CD14-positive monocyte (primary cell): ENCODE measurements around the gene VILL. TPM values are rescaled to one million over a fixed set of nuclear protein-coding genes. Genes with fewer than 3 reads are reported as not detected.
"Not testable (repeated sequence)": the region's sequence is repeated elsewhere in the genome, so short reads cannot be mapped to it uniquely, and the experiment has no call there.

ENCODE experiments used
- DNase-seq, 3 donors: peaks; one replicate each; pipeline ENCODE4 v3.0.0-alpha.2; 2011 to 2022
- H2AFZ ChIP-seq: 2 replicates; pipeline ENCODE4 v1.6.0; 2012; ENCODE audit warnings: mild to moderate bottlenecking, low read depth, low read length, inconsistent platforms; ENCODE audit not compliant: insufficient read depth, poor library complexity, severe bottlenecking
- H3K27ac ChIP-seq, 2 donors: 1 replicate in 1 of 2; 2 replicates in 1 of 2; pipeline ENCODE4 v1.5.1; 2012 to 2013; ENCODE audit warnings: low read length in 2 of 2, control low read depth in 1 of 2, inconsistent platforms in 1 of 2, low read depth in 1 of 2, mild to moderate bottlenecking in 1 of 2
- H3K27me3 ChIP-seq, 2 donors: one replicate each; pipeline versions ENCODE4 v1.6.0 to v1.6.1; 2011 to 2013; ENCODE audit warnings: low read length in 2 of 2; ENCODE audit not compliant: control insufficient read depth in 2 of 2, insufficient read depth in 2 of 2
- H3K36me3 ChIP-seq, 2 donors: replicated peaks in 1 of 2; 1 replicate in 1 of 2; 2 replicates in 1 of 2; pipeline versions ENCODE4 v1.5.1 to v1.6.1; 2012 to 2013; ENCODE audit warnings: low read length in 2 of 2, control low read depth in 1 of 2, inconsistent platforms in 1 of 2, mild to moderate bottlenecking in 1 of 2; ENCODE audit not compliant: insufficient read depth in 2 of 2, control insufficient read depth in 1 of 2
- H3K4me1 ChIP-seq, 2 donors: 1 replicate in 1 of 2; 2 replicates in 1 of 2; pipeline versions ENCODE4 v1.5.1 to v1.6.1; 2012 to 2013; ENCODE audit warnings: low read length in 2 of 2, control low read depth in 1 of 2, inconsistent platforms in 1 of 2, mild to moderate bottlenecking in 1 of 2, moderate library complexity in 1 of 2; ENCODE audit not compliant: insufficient read depth in 2 of 2, control insufficient read depth in 1 of 2
- H3K4me2 ChIP-seq: replicated peaks from 2 replicates; pipeline ENCODE3; 2012; ENCODE audit warnings: low read length, moderate library complexity, mild to moderate bottlenecking; ENCODE audit not compliant: poor library complexity, severe bottlenecking; ENCODE audit errors: extremely low read depth
- H3K4me3 ChIP-seq, 3 experiments: fragments of 200-600 bp in 1 of 3; sonication (generic) in 1 of 3; replicated peaks in 1 of 3; 1 replicate in 2 of 3; 2 replicates in 1 of 3; pipeline ENCODE4 v1.5.1; 2011 to 2013; ENCODE audit warnings: low read length in 3 of 3, mild to moderate bottlenecking in 3 of 3, control low read depth in 2 of 3, low read depth in 2 of 3, inconsistent platforms in 1 of 3, moderate library complexity in 1 of 3
- H3K79me2 ChIP-seq: 2 replicates; pipeline ENCODE4 v1.6.0; 2012; ENCODE audit warnings: mild to moderate bottlenecking, control low read depth, inconsistent platforms, low read length, moderate library complexity; ENCODE audit not compliant: insufficient read depth
- H3K9ac ChIP-seq: 2 replicates; pipeline ENCODE4 v1.6.0; 2017; ENCODE audit warnings: low read length, mild to moderate bottlenecking; ENCODE audit not compliant: insufficient read depth, poor library complexity, severe bottlenecking
- H3K9me3 ChIP-seq, 2 donors: replicated peaks in 1 of 2; 1 replicate in 1 of 2; 2 replicates in 1 of 2; pipeline versions ENCODE4 v1.5.1 to v1.6.1; 2012 to 2013; ENCODE audit warnings: low read length in 2 of 2, control low read depth in 1 of 2; ENCODE audit not compliant: control insufficient read depth in 1 of 2, insufficient read depth in 1 of 2
- H4K20me1 ChIP-seq: 2 replicates; pipeline ENCODE4 v1.6.0; 2012; ENCODE audit warnings: mild to moderate bottlenecking, low read length, control low read depth, moderate library complexity; ENCODE audit not compliant: insufficient read depth
- H3K27ac Mint-ChIP-seq, 7 donors: one replicate each; pipeline ENCODE4 v1.8.0; 2020; ENCODE audit warnings: mild to moderate bottlenecking in 7 of 7, mixed read lengths in 7 of 7, moderate library complexity in 6 of 7, inconsistent platforms in 2 of 7
- H3K27me3 Mint-ChIP-seq, 3 donors: one replicate each; pipeline ENCODE4 v1.8.0; 2021 to 2022; ENCODE audit warnings: low read depth in 3 of 3, mild to moderate bottlenecking in 3 of 3, mixed read lengths in 3 of 3, moderate library complexity in 3 of 3, inconsistent platforms in 1 of 3
- H3K36me3 Mint-ChIP-seq, 2 donors: one replicate each; pipeline ENCODE4 v1.8.0; 2020; ENCODE audit warnings: mixed read lengths in 2 of 2, inconsistent platforms in 1 of 2, mild to moderate bottlenecking in 1 of 2
- H3K4me1 Mint-ChIP-seq: one replicate; pipeline ENCODE4 v1.8.0; 2020; ENCODE audit warnings: mild to moderate bottlenecking, mixed read lengths
- H3K4me3 Mint-ChIP-seq, 2 donors: one replicate each; pipeline ENCODE4 v1.8.0; 2020; ENCODE audit warnings: mild to moderate bottlenecking in 2 of 2, mixed read lengths in 2 of 2, moderate library complexity in 1 of 2
- H3K9me3 Mint-ChIP-seq, 7 donors: one replicate each; pipeline ENCODE4 v1.8.0; 2020 to 2022; ENCODE audit warnings: mixed read lengths in 7 of 7, mild to moderate bottlenecking in 6 of 7, moderate library complexity in 6 of 7, inconsistent platforms in 2 of 7
- WGBS: methylation state at CpG from one replicate; pipeline ENCODE4 v1.1.5; 2013; ENCODE audit warnings: missing lambda C conversion rate; ENCODE audit not compliant: insufficient coverage; 5-methylcytosine and 5-hydroxymethylcytosine counted together
- intact Hi-C, 2 donors: fragments of 100-400 bp; cut with micrococcal nuclease; formaldehyde crosslinking; loops; one replicate each; pipeline versions ENCODE4 v1.15.0 to v1.15.1; 2023
- polyA plus RNA-seq, 3 donors: library from polyadenylated mRNA; depleted of rRNA in 1 of 3; unstranded in 2 of 3; stranded (reverse) in 1 of 3; fragments of 300-500 nt in 2 of 3; fragments of >200 nt in 1 of 3; fragmentation: Illumina TruSeq in 2 of 3; gene quantifications; 1 replicate in 2 of 3; 2 replicates in 1 of 3; pipeline ENCODE4 v1.2.3, GENCODE V29; 2012 to 2021
- TF ChIP-seq, protein P1 (sequence below): fragments of 200-600 bp; IDR thresholded peaks from one replicate; pipeline ENCODE4 v1.8.0; 2022; ENCODE audit warnings: antibody characterized with exemption, mild to moderate bottlenecking

Gene VILL
- polyA plus RNA-seq, 3 donors: 4.4 to 29.1 (median 7.4) TPM

DNA sequence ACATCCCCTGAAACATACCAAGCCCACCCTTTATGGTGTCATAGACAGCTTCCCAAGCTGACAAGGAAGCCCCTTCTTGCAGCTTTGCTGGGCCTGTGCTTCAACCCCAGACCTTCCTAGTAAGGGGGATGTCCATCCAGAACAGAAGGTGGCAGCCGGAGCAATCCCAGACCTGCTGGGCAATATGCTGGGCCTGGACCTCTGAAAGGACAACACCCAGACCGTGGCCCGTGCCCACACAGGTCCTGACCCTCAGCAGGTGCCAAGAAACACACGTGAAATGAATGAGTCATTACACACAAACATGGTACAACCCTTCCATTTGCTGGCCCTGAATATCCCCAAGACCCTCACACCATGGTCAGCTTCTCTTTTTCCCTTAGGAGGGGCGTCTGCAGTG is 19.8 kb upstream of the VILL start:
- Histone ChIP-seq H3K9ac (no peak overlapping the region), H3K4me2 (no peak overlapping the region), H2AFZ (no peak overlapping the region), H3K9me3 (no peaks in the 10 kb centered on the region), H3K27ac (no peak overlapping the region), H3K79me2 (no peaks in the 10 kb centered on the region), H3K27me3 (no peaks in the 10 kb centered on the region), H3K4me1 (peaks cover 0 to 3% of the 10 kb centered on the region in 2 donors), H4K20me1 (no peaks in the 10 kb centered on the region), H3K36me3 (no peaks in the 10 kb centered on the region), H3K4me3 (no peak overlapping the region)
- TF ChIP-seq, protein P1, sequence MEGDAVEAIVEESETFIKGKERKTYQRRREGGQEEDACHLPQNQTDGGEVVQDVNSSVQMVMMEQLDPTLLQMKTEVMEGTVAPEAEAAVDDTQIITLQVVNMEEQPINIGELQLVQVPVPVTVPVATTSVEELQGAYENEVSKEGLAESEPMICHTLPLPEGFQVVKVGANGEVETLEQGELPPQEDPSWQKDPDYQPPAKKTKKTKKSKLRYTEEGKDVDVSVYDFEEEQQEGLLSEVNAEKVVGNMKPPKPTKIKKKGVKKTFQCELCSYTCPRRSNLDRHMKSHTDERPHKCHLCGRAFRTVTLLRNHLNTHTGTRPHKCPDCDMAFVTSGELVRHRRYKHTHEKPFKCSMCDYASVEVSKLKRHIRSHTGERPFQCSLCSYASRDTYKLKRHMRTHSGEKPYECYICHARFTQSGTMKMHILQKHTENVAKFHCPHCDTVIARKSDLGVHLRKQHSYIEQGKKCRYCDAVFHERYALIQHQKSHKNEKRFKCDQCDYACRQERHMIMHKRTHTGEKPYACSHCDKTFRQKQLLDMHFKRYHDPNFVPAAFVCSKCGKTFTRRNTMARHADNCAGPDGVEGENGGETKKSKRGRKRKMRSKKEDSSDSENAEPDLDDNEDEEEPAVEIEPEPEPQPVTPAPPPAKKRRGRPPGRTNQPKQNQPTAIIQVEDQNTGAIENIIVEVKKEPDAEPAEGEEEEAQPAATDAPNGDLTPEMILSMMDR: no peak
- Mint-ChIP-seq H3K27ac (no peak overlapping the region), H3K9me3 (no peaks in the 10 kb centered on the region), H3K27me3 (peaks cover 0 to 2% (median 0%) of the 10 kb centered on the region in 3 donors), H3K36me3 (peaks cover 0 to 3% of the 10 kb centered on the region in 2 donors), H3K4me1 (peaks cover 4% of the 10 kb centered on the region), H3K4me3 (no peak overlapping the region)
- DNase-seq: no peak
- intact Hi-C loops: loop anchor here (5.0 to 10.0 kb wide), 2 partner anchors 71 to 144 kb away; no protein-coding TSS in a partner anchor
- WGBS: 100% methylated on average over 5 of the region's 5 CpGs

DNA sequence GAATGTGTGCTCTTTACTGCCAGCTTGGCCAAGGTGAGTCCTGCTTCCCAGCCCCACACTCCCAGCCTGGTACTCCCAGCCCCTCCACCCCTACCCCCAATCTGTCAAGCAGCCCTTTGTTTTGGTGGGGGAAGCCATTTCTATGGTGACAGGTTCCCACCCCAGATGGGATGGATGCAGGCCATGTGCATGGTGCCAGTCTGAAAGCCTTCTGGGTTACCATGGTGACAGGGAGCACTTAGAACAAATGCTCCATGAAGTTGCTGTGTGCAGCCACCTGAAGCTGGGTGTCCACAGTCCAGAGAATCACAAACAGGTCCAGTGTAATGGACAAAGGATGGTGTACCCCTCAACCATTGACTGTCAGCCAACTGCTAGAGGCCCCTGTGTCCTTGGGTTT is 19.1 kb upstream of the VILL start:
- Histone ChIP-seq H3K4me1 (peaks cover 0 to 3% of the 10 kb centered on the region in 2 donors), H4K20me1 (no peaks in the 10 kb centered on the region), H3K9me3 (no peaks in the 10 kb centered on the region), H3K79me2 (no peaks in the 10 kb centered on the region), H3K9ac (no peak overlapping the region), H3K36me3 (no peaks in the 10 kb centered on the region), H3K27me3 (no peaks in the 10 kb centered on the region), H2AFZ (no peak overlapping the region), H3K27ac (no peak overlapping the region), H3K4me2 (no peak overlapping the region), H3K4me3 (no peak overlapping the region)
- H3K4me3 Mint-ChIP-seq: no peak overlapping the region
- H3K27me3 Mint-ChIP-seq: peaks cover 0 to 2% (median 0%) of the 10 kb centered on the region in 3 donors
- peaks cover 4% of the 10 kb centered on the region for H3K4me1 Mint-ChIP-seq
- no peaks in the 10 kb centered on the region for H3K9me3 Mint-ChIP-seq
- intact Hi-C loops: loop anchor here (5.0 to 10.0 kb wide), 2 partner anchors 71 to 143 kb away; no protein-coding TSS in a partner anchor
- H3K36me3 Mint-ChIP-seq: peaks cover 0 to 3% of the 10 kb centered on the region in 2 donors
- H3K27ac Mint-ChIP-seq: no peak overlapping the region
- DNase-seq: no peak
- TF ChIP-seq, protein P1: no peak

DNA sequence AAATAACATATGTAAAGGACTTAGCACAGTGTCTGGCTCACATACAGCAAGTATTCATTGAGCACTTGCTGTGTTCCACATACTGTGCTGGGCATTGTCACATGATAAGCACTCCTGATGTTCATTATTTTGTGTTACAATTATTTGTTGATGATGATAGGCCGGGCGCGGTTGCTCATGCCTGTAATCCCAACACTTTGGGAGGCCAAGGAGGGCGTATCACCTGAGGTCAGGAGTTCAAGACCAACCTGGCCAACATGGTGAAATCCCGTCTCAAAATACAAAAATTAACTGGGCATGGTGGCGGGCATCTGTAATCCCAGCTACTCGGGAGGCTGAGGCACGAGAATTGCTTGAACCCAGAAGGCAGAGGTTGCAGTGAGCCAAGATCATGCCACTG is 18.5 kb upstream of the VILL start:
- H3K36me3 Mint-ChIP-seq, H3K4me3 ChIP-seq, H3K9me3 ChIP-seq, H3K9me3 Mint-ChIP-seq, H3K27me3 Mint-ChIP-seq, H3K27ac Mint-ChIP-seq, H3K4me2 ChIP-seq, H2AFZ ChIP-seq, H3K27me3 ChIP-seq, DNase-seq, H3K4me1 Mint-ChIP-seq, H4K20me1 ChIP-seq, H3K4me1 ChIP-seq, H3K4me3 Mint-ChIP-seq, H3K9ac ChIP-seq, H3K27ac ChIP-seq, H3K36me3 ChIP-seq, H3K79me2 ChIP-seq: not testable (repeated sequence)
- WGBS: 100% methylated on average over 5 of the region's 8 CpGs
- intact Hi-C loops: loop anchor here (5.0 to 10.0 kb wide), 2 partner anchors 70 to 143 kb away; no protein-coding TSS in a partner anchor
